Stimulated activated CD4-positive, alpha-beta T cell treated with anti-CD3 and anti-CD28 coated beads, Interleukin-2, amount 100 ng/mL, for 48 hours (primary cell): ENCODE data around the gene SPRED2.
A peak's percentile ranks its signal among the peaks of the same experiment; 100 is the strongest.

Experiments used
- DNase-seq, 2 donors: peaks; one replicate each; pipeline ENCODE4 v3.0.0-alpha.2; 2020

Gene SPRED2

DNA sequence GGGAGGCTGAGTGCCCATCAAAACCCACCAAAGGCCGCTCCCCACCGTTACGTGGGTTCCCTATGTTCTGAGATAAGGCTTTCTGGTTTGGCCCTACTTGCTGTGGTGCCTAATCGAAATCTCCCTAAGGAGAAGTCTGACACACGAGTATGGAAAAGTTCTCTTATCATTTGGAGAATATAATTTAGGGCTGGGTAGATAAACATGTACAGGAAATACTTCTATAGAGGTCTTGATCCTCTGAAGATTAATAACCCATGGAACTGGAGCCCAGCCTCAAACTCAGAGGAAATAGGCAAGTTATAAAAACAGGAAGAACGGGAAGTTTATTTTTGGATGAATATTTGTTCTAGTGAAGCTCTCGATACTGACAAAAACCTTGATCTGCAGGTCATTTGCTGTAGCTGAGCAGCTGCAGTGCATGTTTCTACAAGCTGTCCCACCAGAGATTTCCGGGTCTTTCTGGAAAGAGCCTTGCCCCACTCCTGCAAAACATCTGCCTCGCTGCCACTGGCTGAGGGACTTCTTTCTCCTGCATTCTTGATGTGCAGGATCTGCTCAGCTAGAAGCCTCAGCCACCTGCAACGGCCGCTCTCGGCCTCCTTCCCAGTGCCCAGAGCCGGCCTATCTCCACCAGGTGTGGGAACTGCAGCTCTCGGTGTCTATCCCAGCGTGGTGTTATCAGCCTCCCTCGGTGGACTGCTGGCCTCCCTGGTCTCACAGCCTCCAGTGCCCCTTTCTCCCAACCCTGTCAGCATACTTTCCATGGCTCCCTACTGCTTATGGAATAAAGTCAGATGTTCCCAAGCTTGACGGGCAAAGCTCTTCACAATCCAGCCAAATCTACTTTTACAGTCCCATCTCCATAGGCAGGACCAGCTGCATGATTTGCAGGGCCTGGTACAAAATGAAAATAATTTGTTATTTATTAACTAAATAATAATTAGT, 48.6 kb downstream of the SPRED2 start:
- DNase-seq, result no peak

DNA sequence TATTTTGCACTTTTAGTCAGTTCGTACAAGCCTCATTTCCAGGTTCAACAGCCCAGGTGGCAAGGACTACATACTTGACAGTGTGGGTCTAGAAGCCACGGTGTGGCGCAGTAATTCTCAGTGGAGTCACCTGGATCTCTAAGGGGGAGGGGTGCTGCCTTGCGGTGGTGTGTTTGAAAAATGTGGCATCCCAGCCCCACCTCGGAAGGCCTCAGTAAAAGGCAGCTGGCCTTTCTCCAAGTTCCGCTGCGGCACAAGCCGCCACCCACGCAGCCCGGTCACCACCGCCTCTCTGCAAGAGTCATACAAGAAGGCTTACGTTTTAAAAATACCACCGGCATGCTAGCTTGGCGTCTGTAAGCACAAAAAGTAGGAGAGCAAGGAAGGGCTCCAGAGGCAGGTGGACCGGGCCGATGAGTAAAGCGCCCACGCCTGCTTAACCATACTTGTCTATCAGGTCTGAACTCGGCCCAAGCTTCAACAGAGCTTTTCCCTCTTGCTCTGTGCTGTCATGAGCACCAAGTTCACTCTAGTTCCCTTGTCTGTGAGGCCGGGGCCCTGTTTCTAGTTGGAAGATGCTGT, 49.5 kb downstream of the SPRED2 start:
- DNase-seq, result peak; percentile 83 to 85

DNA sequence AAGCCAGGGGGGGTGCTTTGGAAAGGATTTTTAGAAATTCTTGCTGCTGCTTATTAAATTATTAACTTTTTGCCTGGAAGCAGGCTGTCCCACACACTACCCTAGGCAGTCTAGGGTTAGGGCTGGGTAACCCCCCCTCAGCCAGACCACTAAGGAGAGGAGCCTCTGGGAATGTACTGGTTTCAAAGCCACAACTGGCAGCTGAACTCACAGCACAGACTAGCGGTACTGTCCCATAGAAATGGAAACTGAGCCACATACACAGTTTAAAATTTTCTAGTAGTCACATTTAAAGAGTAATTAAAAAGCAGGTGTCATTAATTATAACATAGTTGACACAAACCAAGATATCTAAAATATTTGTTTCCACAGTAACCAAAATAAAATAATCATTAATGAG, 50.1 kb downstream of the SPRED2 start:
- DNase-seq, result no peak

DNA sequence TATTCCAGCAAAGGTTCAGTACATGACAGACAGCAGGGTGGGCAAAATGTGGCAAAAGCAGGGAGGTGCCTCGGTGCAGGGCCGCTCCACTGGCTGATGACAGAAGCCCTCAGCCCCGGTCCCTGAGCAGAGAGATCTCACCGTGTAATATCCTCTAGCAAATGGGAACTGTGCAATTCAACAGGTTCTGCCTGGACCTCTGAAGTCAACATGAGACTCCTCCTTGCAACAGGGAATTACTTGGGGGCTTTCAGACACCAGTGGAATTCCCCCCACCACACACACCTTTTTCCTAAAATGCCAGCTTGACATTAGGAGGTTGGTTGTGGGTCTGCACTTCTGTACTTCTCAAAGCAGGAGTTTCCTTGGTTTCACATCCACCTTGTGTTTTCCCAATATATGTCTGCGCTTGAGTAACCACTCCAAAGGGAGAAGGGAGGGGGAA, 50.8 kb downstream of the SPRED2 start:
- DNase-seq, result no peak

DNA sequence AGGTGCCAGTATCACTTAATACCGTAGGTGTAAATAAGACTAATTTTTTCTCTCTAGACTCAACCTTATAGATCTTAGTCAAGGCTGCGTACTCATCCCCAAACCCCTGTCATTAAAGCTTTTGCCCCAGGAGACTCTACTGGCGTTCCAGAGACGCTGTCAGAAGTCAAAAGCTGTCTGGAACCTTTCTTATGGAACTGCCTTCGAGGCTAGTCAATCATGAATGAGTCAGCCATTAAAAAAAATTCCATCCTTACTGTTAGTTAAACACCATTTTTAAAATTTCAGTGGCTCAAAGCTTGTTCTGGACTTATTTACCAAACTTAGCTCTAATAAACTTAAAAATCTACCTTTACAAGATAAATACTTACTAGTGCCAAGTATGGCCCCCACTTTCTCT, 52.1 kb downstream of the SPRED2 start:
- no peak for DNase-seq

DNA sequence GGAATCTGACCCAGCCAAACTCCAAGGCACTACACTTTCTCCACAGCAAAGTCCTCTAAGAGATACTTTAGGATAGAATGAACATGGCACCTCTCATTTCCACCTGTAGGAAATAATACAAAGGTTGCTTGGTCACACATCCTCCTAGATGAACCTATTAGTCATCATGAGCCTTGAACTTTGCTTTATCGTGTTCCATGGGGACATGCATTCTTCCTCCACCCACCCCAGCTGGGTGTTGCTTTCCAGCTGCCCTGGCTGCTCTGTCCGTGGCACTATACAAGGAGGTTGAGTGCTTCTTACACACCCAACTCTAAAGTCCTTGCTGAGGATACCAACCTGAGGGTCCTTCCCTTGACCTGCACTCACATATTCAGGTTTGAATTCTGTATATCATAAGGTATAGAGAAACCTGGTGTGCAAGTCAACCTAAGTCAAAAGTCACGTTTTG, 52.7 kb downstream of the SPRED2 start:
- DNase-seq, result no peak

DNA sequence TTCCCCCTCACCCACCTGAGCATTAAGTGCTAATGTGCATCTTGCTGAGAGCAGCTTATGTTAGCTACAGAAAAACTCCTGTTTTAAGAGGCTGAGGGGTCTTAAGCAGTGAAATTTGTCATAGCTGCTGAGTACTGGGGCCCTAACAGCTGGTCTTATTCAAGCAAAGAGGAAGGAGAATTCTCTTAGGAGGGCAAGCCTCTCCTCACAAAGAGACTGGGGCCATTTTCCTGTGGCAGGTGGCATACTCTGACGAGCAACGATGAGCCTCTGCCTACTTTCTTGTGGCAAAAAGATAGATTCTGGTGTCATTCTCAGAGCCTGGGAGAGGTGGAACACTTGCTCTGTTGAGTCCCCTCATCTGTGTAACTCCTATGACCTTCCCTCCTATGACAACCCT, 53.2 kb downstream of the SPRED2 start:
- DNase-seq, result no peak

DNA sequence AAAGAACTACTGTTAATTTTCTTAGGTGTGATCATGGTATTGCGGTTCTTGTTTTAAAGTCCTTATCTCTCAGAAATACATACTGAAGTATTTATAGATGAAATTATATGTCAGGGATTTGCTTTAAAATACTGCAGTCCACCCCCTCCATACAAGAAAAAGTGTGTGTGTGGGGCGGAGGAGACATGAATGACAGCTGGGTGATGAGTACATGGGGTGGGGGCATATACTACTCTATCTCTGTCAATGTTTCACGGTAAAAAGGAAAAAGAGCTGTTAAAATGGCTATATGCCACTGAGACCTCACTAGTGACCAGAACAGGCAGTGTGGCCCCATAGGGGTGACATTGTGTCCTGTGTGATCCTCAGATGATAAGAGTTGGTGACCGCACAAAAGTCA, 54.1 kb downstream of the SPRED2 start:
- no peak for DNase-seq

DNA sequence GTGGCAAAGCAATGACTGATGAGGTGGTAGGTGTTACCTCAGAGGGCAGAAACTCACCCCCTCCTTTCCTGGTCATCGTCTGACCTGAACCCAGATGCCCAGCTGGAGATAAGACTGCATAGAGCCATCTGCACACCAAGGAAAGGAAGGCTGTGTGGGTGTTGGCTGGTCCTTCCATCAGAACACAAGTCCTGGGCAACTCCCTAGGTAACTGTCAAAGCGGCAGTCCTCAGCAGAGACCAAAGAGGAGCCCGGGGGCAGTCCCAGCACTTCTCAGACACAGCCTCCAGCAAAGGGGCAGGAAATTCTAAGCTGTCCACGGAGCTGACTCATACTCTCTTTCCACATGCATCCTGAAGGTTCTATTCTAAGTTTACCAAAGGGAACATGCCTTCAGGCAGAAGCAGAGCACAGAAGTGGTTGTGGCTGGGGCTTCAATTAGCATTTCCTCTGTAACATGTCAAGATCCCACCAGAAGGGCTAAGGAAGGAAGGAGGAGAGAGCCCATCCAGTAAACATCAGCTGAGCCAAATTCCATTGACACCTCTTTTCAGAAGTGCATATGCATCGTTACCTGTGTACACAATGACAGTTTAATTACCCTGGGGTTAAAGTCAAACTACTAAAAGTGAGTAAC, 54.7 kb downstream of the SPRED2 start:
- no peak for DNase-seq

DNA sequence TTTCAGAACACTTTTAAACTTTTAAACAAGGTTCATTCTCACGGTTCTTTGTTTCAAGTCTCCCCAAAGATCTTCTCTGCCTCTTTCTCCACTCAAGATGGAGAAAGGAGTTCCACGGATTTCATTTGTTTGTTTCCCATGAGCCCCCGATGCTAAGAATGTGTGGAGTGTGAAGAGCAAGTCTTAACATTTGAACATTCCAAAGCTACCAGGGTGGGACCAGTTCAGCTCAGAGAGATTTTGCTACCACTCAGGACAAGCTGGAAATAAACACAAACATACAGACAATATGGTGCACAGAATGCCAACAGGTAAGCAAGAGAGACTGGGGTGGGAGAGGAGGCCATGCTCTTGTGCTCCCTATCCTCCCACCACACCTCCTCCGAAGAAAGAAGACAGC, 56.7 kb downstream of the SPRED2 start:
- no peak for DNase-seq

DNA sequence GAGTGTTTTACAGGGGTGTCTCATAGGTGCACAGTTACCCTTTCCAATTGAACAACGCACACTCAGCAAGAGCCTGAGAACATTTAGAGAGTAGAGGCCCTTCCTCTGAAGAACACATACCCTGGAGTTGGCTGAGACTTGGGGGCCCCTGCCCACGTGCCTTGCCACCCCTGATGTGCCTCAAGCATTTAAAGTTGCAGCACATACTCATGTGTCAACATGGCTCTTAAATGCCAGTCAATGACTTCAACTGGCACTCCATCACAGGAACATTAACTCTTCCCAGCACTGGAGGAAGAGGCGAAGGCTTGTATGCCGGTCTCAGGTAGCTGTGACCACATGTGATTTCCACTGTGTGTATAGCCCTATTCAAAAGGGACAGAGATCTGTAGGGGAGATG, 57.4 kb downstream of the SPRED2 start:
- DNase-seq, result no peak

DNA sequence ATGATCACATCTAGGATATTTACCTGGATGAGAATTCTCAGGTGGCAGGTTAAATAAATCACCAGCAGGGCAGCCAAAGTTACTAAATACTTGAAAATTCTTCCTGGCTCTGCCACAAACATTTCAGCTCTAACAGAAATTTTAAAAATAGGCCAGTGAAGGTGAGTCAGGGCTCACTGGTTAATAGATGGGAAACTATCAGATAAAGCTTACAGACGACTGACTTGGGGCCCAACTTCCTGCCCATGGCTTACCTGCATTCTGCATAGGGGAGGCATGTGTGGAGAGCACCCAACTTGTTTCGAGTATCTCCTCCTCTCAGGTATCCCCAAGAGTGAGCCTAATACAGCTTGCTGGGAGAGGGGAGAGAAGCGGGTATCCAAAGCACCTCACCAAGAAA, 57.8 kb downstream of the SPRED2 start:
- DNase-seq, result no peak

DNA sequence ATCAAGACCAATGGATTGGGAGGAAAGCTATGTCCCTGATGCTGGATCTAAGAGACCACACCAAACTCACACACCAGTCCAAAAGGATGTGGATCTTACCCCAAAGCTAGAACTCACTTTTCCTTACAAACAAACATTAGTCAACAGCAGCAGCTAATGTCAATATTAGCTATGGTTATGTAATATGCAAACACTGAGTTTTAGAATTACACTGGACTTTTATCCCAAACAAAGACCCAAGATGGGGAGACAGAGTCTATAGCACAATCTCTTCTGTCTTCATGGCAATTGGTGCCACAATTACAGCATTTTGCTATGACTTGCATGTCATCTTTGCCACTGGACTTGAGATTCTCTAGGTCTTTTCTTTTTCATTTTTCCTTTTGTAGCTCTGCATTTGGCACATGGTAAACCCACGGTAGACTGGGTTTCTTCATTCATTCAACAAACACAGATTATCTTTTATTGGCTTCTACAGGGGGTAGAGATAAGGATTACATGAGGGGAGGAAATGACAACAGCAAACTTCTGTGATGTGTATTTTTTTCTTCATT, 59.0 kb downstream of the SPRED2 start:
- no peak for DNase-seq

DNA sequence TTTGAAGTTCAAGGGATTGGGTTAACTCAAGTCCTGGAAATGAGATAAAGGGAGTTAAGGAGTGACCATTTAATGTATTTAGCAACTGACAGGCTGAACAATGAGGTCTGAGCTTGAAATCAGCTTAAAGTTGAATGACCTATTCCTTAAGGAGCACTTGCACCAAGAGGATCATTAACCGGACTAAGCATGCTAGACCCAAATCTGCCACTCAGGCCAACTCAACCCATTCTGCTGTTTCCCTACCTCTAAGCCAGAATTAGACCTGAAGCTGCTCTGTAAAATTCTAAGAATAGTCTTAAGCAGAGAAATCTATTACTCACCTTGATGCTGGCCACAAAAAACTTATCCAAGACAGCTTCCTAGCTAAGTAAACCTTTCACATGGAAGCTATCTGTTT, 59.8 kb downstream of the SPRED2 start:
- DNase-seq, result no peak

DNA sequence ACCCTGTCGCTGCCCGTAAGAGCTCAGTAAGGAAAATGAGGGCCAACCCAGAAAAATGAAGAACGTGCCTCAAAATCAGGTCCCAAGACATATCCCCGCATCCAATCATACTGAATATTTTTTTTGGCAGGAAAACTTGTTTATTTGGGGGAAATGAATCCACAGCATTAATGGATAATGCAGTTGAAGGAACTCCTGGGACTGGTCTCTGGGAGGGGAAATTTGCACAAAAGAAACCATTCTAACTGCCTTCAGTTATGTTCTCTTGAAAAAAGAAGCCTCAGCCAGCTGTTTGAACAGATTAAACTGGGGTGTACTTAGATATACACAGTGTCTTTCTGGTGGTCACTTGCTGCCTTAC, 61.3 kb downstream of the SPRED2 start:
- DNase-seq, result no peak

DNA sequence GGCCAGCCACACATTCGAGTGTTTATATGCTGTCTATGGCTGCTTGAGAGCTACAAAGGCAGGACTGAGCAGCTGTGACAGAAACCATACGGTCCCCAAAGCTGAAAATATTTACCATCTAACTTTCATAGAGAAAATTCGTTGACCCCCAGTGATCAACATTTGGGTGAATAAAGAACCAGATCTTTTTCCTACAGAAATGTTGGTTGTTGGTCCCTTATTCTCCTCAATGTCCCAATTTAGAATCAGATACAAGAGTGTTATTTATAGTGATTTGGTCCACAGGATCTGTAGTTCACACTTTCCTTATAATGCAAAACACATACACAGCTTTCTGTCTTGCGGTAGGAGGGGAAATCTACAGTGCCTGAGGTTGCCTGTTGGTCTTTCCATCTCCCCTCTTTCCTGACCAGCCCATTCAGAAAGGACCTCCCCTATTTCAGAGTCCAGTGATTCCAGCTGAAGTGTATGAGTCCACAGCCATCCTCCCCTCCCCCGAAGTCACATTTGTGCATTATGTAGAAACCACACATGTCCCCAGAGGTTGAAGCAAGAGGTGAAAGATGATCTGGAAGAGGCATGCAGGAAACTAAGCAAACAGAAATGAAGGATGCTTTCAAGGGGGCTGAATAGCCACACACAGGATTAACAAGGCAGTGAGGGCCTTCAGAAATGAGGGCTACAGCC, 61.9 kb downstream of the SPRED2 start:
- DNase-seq, result no peak

DNA sequence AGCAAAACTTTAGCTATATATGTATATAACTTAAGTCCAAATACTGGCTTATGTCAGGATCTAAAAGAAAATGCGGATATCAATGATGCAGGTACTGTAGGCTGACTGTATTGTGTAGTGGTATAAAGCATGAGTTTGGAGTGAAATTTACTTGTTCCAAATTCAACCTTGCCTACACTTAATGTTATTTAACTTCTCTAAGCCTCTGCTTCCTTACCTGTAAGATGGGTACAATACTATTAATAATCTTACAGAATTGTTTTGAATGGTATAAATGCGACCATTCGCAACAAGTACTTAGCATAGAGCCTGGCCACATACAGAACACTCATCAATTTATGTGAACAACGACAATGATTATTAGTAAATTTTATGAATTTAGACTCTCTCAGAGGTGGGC, 62.4 kb downstream of the SPRED2 start:
- DNase-seq, result no peak

DNA sequence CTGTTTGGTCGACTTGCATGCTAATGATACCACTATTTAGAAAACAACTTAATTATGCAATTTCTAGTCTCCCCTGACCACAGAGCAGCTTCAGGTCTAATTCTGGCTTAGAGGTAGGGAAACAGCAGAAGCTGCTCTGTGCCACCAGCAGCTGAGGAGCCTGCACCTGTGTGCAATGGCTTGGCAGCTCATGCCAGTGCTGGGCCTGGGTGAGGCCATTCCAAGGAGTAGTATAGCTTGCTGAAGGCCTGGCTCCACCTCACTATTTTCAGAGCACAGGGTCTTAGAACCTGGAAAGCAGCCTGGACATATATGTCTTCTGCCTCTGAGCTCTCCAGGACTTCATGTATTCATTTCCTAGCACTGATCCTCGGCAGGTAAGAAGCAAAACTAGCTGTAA, 62.8 kb downstream of the SPRED2 start:
- DNase-seq, result no peak

DNA sequence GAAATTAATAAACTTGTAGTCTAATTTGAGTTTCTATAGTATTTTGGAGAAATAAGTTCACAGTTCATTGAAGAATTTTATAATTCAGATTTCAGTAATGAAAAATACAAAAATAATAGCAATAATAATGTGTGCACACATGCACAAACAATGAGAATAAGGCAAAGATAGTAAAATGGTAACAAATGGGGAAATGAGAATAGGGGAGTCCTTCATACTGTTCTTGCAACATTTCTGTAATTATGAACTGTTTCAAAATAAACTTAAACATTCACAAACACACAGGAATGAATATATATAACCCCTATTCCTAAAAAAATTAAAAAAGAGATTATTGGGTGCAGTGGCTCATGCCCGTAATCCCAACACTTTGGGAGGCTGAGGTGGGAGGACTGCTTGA, 63.9 kb downstream of the SPRED2 start:
- no peak for DNase-seq

DNA sequence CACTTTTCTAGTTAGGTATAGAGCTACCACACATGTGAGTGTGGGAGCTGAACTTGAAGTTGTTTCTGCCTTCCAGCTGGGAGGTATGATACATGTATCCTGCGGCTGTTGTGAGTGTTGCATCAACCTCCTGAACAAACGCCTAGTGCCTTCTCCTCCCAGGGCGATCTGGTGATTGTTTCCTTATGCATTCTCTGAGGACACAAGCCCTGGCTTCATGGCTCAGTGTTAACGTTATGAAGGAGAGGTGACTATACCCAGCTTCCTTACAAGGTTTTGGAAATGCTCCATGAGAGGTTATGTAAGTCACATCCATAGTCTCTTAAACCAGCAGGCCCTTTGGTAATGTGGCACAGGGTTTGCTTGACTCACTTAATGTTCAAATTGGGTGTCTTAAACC, 64.9 kb downstream of the SPRED2 start:
- no peak for DNase-seq

DNA sequence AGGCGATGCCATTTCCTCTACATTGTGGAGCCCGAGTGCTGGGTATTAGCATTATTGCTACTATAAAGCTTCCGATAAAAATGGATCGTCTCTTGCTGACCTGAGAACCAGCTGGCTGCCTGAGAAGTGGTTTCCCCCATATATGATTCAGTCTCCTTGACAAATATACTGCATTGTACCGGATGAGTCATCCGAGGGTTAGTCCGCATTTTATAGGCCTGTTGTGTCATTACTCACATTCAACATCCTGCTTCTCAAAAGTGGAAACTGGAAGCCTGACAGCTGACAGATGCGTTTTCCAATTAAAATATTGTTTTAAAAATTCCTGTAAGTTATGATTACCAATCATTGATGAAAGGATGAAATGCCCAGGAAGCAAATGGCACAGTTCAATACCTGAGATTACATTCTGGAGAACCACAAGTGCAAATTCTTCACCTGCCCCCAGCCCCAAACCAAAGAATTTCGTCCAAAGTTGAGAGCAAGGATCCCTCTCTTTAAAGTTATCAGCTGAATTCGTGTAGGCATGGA, 65.7 kb downstream of the SPRED2 start:
- peak; percentile 19 to 29 for DNase-seq

DNA sequence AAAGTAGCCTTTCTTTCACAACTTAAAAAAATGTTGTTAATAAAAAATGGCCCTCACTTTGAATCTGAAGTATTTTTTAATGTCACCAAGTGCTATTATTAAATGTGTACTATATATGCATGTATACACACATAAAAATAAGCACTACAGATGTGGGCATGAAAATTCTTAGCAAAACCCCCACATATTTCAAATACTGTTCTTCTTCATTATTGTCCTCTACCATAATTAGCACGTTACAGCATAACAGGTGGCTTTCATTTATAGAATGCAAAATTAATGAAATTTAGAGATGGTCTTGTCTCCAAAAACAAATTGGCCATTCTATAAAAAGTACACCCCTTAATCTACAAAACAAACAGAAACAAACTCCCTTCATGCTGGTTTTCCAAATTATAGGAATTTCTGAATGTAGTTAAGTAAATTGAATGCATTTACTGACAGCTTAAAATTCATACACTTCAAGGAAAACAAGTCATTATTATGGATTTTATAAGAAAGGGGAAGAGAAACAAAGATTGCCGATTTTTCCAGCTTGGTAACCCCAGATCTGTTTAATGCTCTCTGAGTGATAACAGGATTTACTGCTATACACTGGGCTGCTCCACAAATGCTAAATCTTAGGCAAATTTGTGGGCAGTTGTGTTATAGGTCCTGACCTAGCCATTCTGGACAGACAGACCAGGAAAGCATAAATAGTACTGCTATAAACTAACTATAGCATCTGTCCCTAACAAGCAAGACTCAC, 67.2 kb downstream of the SPRED2 start:
- no peak for DNase-seq
